ENCODE results near the gene NEK1.

NEK1 gene

DNA sequence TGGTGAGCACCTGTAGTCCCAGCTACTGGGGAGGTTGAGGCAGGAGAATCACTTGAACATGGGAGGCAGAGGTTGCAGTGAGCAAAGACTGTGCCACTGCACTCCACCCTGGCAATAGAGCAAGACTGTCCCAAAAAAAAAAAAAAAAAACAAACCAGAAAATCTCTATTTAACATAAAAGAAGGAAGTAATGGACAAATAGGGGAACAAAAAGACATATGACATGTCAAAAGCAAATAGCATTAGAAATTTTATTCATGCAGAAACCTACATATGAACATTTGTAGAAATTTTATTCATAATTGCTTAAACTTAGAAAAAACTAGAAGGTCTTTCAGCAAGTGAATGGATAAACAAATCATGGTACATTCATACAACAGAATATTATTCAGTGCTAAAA, 244.6 kb downstream of the NEK1 start:
- no peak for DNase-seq (ENCODE audit: low read depth)

- no peak for DNase-seq (ENCODE audit: low read depth)
Measured at GRCh38 chr4:169366821-169367220, 245.6 kb downstream of the NEK1 start.

DNA sequence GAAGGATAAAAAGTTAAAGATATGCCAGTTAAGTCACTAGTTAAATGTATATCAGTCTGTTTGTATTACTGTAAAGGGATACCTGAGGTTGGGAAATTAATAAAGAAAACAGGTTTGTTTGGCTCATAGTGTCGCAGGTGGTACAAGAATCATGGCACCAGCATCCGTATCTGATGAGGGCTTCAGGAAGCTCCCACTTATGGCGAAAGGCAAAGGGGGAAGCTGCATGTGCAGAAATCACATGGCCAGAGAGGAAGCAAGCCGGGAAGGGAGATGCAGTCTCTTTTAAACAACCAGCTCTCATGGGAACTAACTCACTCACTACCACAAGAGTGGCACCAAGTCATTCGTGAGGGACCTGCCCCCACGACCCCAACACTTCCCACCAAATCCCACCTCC, 249.8 kb downstream of the NEK1 start:
- no peak for DNase-seq (ENCODE audit: low read depth)

- DNase-seq (ENCODE audit: low read depth), result no peak
Measured at GRCh38 chr4:169361756-169362155, 250.6 kb downstream of the NEK1 start.

GRCh38 chr4:169359961-169360360, 252.4 kb downstream of the NEK1 start:
- DNase-seq (ENCODE audit: low read depth), result no peak

DNA sequence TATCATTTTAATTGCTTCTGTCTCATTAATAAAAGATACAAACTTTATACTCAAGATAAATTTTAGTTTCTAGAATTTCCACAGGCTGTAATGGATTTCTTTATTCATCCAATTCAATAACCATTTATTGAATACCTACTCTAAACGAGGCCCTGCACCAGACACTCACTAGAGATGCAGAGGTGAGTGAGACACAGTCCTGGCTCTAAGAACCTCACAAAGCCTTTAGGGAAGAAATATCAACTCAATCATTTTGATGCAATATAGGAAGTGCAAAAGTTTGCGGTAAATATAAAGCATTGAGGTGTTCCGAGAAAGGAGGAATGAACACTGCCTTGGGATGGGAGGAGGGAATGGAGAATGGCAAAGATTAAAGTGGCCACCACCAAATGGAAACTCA, 260.0 kb downstream of the NEK1 start:
- no peak for DNase-seq (ENCODE audit: low read depth)

DNA sequence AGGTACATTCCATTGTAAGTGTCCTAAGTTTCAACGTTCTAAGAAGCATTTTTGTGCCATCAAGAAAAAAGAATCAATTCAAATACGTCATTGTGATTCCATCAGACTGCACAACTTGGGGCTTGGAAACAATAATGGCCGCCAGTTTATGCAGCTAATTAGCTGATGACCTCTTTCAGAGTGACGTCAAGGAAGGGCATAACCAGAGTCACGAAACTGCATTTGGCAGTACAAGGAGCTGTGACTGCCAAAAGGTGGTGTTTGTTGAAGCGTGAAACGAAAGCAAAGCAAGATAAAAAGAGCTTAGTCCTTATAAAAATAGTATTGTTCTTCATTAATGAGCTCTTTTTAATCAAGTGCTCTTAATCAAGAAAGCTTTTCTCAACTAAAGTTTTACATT, 260.5 kb downstream of the NEK1 start:
- DNase-seq (ENCODE audit: low read depth), result peak; percentile 45

GRCh38 chr4:169348541-169348940, 263.8 kb downstream of the NEK1 start:
- no peak for DNase-seq (ENCODE audit: low read depth)

- no peak for DNase-seq (ENCODE audit: low read depth)
Measured at GRCh38 chr4:169346840-169347239, 265.5 kb downstream of the NEK1 start.

DNA sequence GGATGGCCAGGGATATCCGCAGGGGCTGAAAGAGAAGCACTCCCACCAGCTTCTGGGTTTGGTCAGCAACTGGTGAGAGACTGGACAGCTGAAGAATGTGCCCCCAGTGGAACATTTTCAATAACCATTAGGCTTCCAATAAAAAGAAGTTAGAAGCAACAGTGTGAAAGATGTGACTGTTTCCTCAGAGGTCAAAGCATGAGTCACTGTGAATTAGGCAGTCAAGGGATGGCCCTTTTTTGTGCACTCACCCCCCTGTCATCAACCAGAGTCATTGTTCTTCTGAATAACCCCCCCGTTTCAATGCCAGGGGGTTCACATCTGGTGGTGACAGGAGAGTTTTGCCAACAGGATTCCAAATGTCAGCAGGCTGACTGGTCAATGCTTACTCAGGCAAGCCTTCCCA, 267.1 kb downstream of the NEK1 start:
- peak; percentile 56 for DNase-seq (ENCODE audit: low read depth)

Measured in fibroblast of gingiva (primary cell).